Lung (tissue), 12 donors: ENCODE data around the gene CPSF4L. TPM values are rescaled to one million over a fixed set of nuclear protein-coding genes. Genes with fewer than 3 reads are reported as not detected.

Source experiments
- ATAC-seq: fragments of 200-7000 bp; cut with Tn5 transposase; one replicate; pipeline ENCODE4 v1.9.1; 2020; ENCODE audit warnings: moderate number of reproducible peaks; ENCODE audit not compliant: insufficient read depth, low FRiP score
- DNase-seq, 3 donors: peaks; one replicate each; pipeline ENCODE4 v3.0.0-alpha.2; 2013 to 2017
- H3K27ac ChIP-seq, 2 donors: one replicate each; pipeline ENCODE4 v1.5.1; 2013; ENCODE audit warnings: mild to moderate bottlenecking in 2 of 2, moderate library complexity in 2 of 2, control low read depth in 1 of 2, inconsistent platforms in 1 of 2, low read depth in 1 of 2, low read length in 1 of 2
- H3K27me3 ChIP-seq, 3 donors: one replicate each; pipeline ENCODE4 v1.5.1; 2013; ENCODE audit warnings: low read length in 2 of 3; ENCODE audit not compliant: control insufficient read depth in 3 of 3, insufficient read depth in 3 of 3
- H3K36me3 ChIP-seq, 4 donors: one replicate each; pipeline ENCODE4 v1.5.1; 2013; ENCODE audit warnings: low read length in 4 of 4, mild to moderate bottlenecking in 1 of 4, moderate library complexity in 1 of 4; ENCODE audit not compliant: control insufficient read depth in 4 of 4, insufficient read depth in 4 of 4
- H3K4me1 ChIP-seq, 5 donors: one replicate each; pipeline ENCODE4 v1.5.1; 2013; ENCODE audit warnings: low read length in 5 of 5, mild to moderate bottlenecking in 2 of 5, moderate library complexity in 1 of 5; ENCODE audit not compliant: control insufficient read depth in 5 of 5, insufficient read depth in 5 of 5
- H3K4me3 ChIP-seq: one replicate; pipeline ENCODE4 v1.5.1; 2013; ENCODE audit warnings: mild to moderate bottlenecking, control low read depth, moderate library complexity
- H3K9ac ChIP-seq, 2 donors: one replicate each; pipeline ENCODE4 v1.5.1; 2013; ENCODE audit warnings: low read length in 2 of 2, control low read depth in 1 of 2; ENCODE audit not compliant: insufficient read depth in 1 of 2
- H3K9me3 ChIP-seq, 4 donors: one replicate each; pipeline ENCODE4 v1.5.1; 2013; ENCODE audit warnings: low read length in 3 of 4, mild to moderate bottlenecking in 1 of 4, moderate library complexity in 1 of 4; ENCODE audit not compliant: control insufficient read depth in 4 of 4, insufficient read depth in 3 of 4
- CTCF ChIP-seq: IDR thresholded peaks from 2 replicates; pipeline ENCODE4 v1.5.1; 2012; ENCODE audit warnings: mild to moderate bottlenecking; ENCODE audit errors: control extremely low read depth, extremely low read depth
- WGBS, 2 donors: extraction: QIAGEN DNeasy Blood & Tissue Kit; methylation state at CpG; one replicate each; pipeline ENCODE4 v1.1.7; 2013; 5-methylcytosine and 5-hydroxymethylcytosine counted together
- polyA plus RNA-seq, 2 donors: library from polyadenylated mRNA; stranded (reverse); fragments of 200-250 nt; gene quantifications; one replicate each; pipeline ENCODE4 v1.2.1, GENCODE V29; 2013
- total RNA-seq, 2 donors: library from RNA; depleted of rRNA in 1 of 2; stranded (reverse); fragments of >200 nt in 1 of 2; gene quantifications; one replicate each; pipeline ENCODE4 v1.2.1, GENCODE V29; 2014 to 2021
- donor health status: control.
- donor health status: control.
- donor health status: Bipolar disorder and iron deficiency.
- donor health status: healthy.
- donor health status: DM: yes; HTN: yes; CAD: no.

The CPSF4L gene
- total and polyA plus RNA-seq, 4 donors: not detected

GRCh38 chr17:73203135-73203787 is 58.4 kb downstream of the CPSF4L start:
- Histone ChIP-seq H3K27me3 (no peaks in the 10 kb centered on the region), H3K4me1 (peaks cover 0 to 5% (median 0%) of the 10 kb centered on the region in 5 donors), H3K36me3 (peaks cover 35 to 66% (median 58%) of the 10 kb centered on the region in 4 donors), H3K4me3 (no peak overlapping the region), H3K9me3 (no peaks in the 10 kb centered on the region), H3K9ac (no peak overlapping the region), H3K27ac (peak overlapping the region; percentile 28 to 41)
- 36 to 37% methylated on average over 8 of the region's 8 CpGs for WGBS, 2 donors
- ATAC-seq (no peak), DNase-seq (peak in 2 of 3 donors; percentile 26 to 61)
- no peak for TF ChIP-seq CTCF

- no peaks in the 10 kb centered on the region for H3K9me3 ChIP-seq
- no peak overlapping the region for H3K4me3 ChIP-seq
- no peak overlapping the region for H3K9ac ChIP-seq
- DNase-seq (no peak), ATAC-seq (no peak)
- H3K27ac ChIP-seq: no peak overlapping the region
- no peak for TF ChIP-seq CTCF
- H3K36me3 ChIP-seq: peaks cover 29 to 69% (median 57%) of the 10 kb centered on the region in 4 donors
- WGBS, 2 donors: 90 to 91% methylated on average over 19 of the region's 19 CpGs
- no peaks in the 10 kb centered on the region for H3K27me3 ChIP-seq
- peaks cover 0 to 5% (median 0%) of the 10 kb centered on the region in 5 donors for H3K4me1 ChIP-seq
These were observed 60.2 kb downstream of the CPSF4L start for GRCh38 chr17:73201215-73202069.

GRCh38 chr17:73200476-73200875 is 61.2 kb downstream of the CPSF4L start:
- Histone ChIP-seq H3K9me3 (no peaks in the 10 kb centered on the region), H3K9ac (no peak overlapping the region), H3K27me3 (no peaks in the 10 kb centered on the region), H3K4me3 (no peak overlapping the region), H3K27ac (no peak overlapping the region), H3K36me3 (peaks cover 26 to 68% (median 50%) of the 10 kb centered on the region in 4 donors), H3K4me1 (peaks cover 0 to 5% (median 0%) of the 10 kb centered on the region in 5 donors)
- DNase-seq (no peak), ATAC-seq (no peak)
- no peak for TF ChIP-seq CTCF
- 87 to 92% methylated on average over 10 of the region's 10 CpGs for WGBS, 2 donors
